Measurements from ENCODE around the gene PSMC3IP. TPM values are rescaled to one million over a fixed set of nuclear protein-coding genes. Genes with fewer than 3 reads are reported as not detected.
A peak's percentile ranks its signal among the peaks of the same experiment; 100 is the strongest.
"Not testable (repeated sequence)": the region's sequence is repeated elsewhere in the genome, so short reads cannot be mapped to it uniquely, and the experiment has no call there.

PSMC3IP gene
- total RNA-seq, 4 donors from 2014 or later = 2.3 to 4.0 (median 3.6) TPM

DNA sequence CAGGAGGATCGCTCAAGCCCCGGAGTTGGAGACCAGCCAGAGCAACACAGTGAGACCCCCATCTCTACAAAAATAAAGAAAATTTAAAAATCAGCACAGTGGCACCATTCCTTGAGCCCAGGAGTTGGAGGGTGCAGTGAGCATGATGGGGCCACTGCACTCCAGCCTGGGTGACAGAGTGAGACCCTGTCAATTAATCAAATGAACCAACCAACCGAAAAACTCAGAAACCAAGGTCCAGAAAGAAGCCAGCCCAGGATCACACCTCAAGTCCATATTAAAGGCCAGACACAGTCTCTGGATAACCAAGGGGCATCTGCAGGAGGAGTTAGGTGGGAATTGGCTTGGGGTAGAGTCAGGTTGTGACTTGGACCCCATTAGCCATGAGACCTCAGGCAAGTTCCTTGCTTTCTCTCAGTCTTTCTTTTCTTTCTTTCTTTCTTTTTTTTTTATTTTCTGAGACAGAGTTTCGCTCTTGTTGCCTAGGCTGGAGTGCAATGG is 22.4 kb downstream of the PSMC3IP start:
- Histone ChIP-seq H3K27me3 (no peaks in the 10 kb centered on the region), H3K27ac (peak overlapping the region; percentile 81), H3K4me1 (peaks cover 41% of the 10 kb centered on the region), H3K36me3 (no peaks in the 10 kb centered on the region), H3K9me3 (no peaks in the 10 kb centered on the region), H3K4me3 (peak overlapping the region; percentile 88)
- DNase-seq (ENCODE audit: low spot score in 2 of 2) = no peak
- WGBS = 27% methylated on average over 4 of the region's 4 CpGs
- no peak for TF ChIP-seq CTCF (IDR thresholded peaks at IDR 0.05)
- no peak for TF ChIP-seq POLR2A (IDR thresholded peaks at IDR 0.05)
- no peak for TF ChIP-seq POLR2AphosphoS5 (IDR thresholded peaks at IDR 0.05)
- TF ChIP-seq EP300 (IDR thresholded peaks at IDR 0.05) = no peak

GRCh38 chr17:42554250-42555121 is 23.0 kb downstream of the PSMC3IP start:
- no peaks in the 10 kb centered on the region for H3K27me3 ChIP-seq
- DNase-seq (ENCODE audit: low spot score in 2 of 2) = peak; percentile 92 to 93
- H3K4me3 ChIP-seq = peak overlapping the region; percentile 88
- no peaks in the 10 kb centered on the region for H3K36me3 ChIP-seq
- WGBS = under 1% methylated on average over 26 of the region's 82 CpGs
- TF ChIP-seq POLR2A (IDR thresholded peaks at IDR 0.05) = peak; percentile 15 to 80
- peak in 2 of 3 donors; percentile 32 to 48 for TF ChIP-seq POLR2AphosphoS5 (IDR thresholded peaks at IDR 0.05)
- TF ChIP-seq EP300 (IDR thresholded peaks at IDR 0.05) = no peak
- TF ChIP-seq CTCF (IDR thresholded peaks at IDR 0.05) = no peak
- no peaks in the 10 kb centered on the region for H3K9me3 ChIP-seq
- peak overlapping the region; percentile 81 for H3K27ac ChIP-seq
- H3K4me1 ChIP-seq = peaks cover 34% of the 10 kb centered on the region

- Histone ChIP-seq H3K9me3 (no peaks in the 10 kb centered on the region), H3K4me1 (peaks cover 33% of the 10 kb centered on the region), H3K36me3 (no peaks in the 10 kb centered on the region), H3K27me3 (no peaks in the 10 kb centered on the region), H3K4me3 (peak overlapping the region; percentile 88), H3K27ac (peak overlapping the region; percentile 81)
- DNase-seq (ENCODE audit: low spot score in 2 of 2) = no peak
- WGBS = 25% methylated on average over 7 of the region's 16 CpGs
- TF ChIP-seq CTCF (IDR thresholded peaks at IDR 0.05) = no peak
- no peak for TF ChIP-seq EP300 (IDR thresholded peaks at IDR 0.05)
- TF ChIP-seq POLR2AphosphoS5 (IDR thresholded peaks at IDR 0.05) = no peak
- no peak for TF ChIP-seq POLR2A (IDR thresholded peaks at IDR 0.05)
These were observed 23.7 kb downstream of the PSMC3IP start for GRCh38 chr17:42553866-42554249.

DNA sequence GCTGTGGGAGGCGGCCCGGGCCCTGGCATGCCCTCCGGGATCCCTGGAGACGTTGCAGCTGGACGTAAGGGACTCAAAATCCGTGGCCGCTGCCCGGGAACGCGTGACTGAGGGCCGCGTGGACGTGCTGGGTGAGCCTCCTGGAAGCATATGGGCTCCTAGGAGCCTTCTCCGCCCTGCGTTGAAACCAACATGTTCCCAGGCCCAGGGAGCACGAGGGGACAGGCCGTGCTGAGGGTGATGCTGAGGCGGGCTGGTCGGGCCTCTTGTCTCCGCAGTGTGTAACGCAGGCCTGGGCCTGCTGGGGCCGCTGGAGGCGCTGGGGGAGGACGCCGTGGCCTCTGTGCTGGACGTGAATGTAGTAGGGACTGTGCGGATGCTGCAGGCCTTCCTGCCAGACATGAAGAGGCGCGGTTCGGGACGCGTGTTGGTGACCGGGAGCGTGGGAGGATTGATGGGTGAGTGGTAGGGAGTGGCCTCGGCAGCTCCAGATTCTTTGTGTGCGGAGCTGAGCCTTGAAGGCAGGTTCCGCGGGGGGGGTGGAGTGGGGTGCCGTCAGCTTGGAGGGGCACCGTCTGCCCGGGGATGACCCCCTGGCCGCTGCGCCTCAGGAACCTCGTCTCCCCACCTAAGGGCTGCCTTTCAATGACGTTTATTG is 24.2 kb downstream of the PSMC3IP start:
- no peak for TF ChIP-seq POLR2A (IDR thresholded peaks at IDR 0.05)
- no peak for TF ChIP-seq CTCF (IDR thresholded peaks at IDR 0.05)
- TF ChIP-seq POLR2AphosphoS5 (IDR thresholded peaks at IDR 0.05) = no peak
- TF ChIP-seq EP300 (IDR thresholded peaks at IDR 0.05) = no peak
- no peaks in the 10 kb centered on the region for H3K27me3 ChIP-seq
- DNase-seq (ENCODE audit: low spot score in 2 of 2) = no peak
- H3K36me3 ChIP-seq = no peaks in the 10 kb centered on the region
- H3K9me3 ChIP-seq = no peaks in the 10 kb centered on the region
- H3K4me3 ChIP-seq = peak overlapping the region; percentile 88
- H3K4me1 ChIP-seq = peaks cover 38% of the 10 kb centered on the region
- peak overlapping the region; percentile 81 for H3K27ac ChIP-seq
- WGBS = 54% methylated on average over 35 of the region's 45 CpGs

DNA sequence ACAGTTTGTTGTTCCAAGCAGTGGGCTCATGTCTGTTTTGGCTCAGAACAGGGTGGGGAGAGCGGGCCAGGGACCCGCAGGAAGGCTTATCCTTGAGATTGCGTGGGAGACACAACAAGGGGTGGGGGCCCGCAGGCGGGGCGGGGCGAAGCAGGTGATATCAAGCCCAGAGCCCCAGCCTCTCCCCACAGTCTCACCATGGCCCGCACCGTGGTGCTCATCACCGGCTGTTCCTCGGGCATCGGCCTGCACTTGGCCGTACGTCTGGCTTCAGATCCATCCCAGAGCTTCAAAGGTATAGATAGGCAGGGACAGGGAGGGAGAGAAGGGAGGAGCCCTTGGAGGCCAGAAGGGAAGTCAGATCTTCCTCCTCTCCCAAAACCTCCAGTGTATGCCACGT is 24.8 kb downstream of the PSMC3IP start, which contains the start of gene HSD17B1:
Gene HSD17B1, plus strand, starts transcription at position 188 of the 400 bp plus-strand sequence. Its CDS starts 11 bp downstream, at position 199.
- not testable (repeated sequence) for H3K9me3 ChIP-seq; H3K27me3 ChIP-seq; DNase-seq (ENCODE audit: low spot score in 2 of 2); H3K36me3 ChIP-seq
- Histone ChIP-seq H3K4me1 (peaks cover 44% of the 10 kb centered on the region), H3K27ac (peak within 1 kb of the TSS; percentile 81), H3K4me3 (peak within 1 kb of the TSS; percentile 88)
- WGBS = 92% methylated on average over 15 of the region's 15 CpGs

Measured in suprapubic skin (tissue), 4 donors.